Loucy (cell line): ENCODE results near the gene ZBTB16.

ENCODE experiments used
- CTCF ChIP-seq: fragments of 200-600 bp; sonication (generic); conservative IDR thresholded peaks from 2 replicates; pipeline ENCODE4 v1.5.1; 2014; ENCODE audit warnings: mild to moderate bottlenecking, antibody characterized with exemption, low read length
- EZH2phosphoT487 ChIP-seq: fragments of 200-600 bp; IDR thresholded peaks from 2 replicates; pipeline ENCODE4 v1.6.1; 2018; ENCODE audit warnings: antibody characterized with exemption, mild to moderate bottlenecking, moderate library complexity, borderline replicate concordance

DNA sequence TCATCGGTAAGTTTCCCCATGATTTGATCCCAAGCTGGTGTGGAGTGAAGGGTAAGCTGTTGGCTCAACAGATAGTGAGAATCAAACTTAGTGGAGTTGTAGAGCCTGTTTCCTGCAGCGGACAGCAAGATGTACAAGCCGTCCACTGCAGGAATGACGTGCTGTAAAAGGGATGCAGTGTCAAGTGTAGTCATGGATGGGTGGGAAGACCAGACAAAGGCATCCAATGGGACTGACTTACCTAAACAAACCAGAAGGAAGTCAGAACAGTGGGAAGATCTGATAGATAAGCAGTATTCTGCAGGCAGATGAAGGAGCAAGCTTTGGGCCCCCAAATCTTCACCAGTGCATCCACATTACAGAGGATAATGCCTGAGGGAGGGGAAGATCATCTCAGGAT, 8.8 kb downstream of the ZBTB16 start:
- TF ChIP-seq CTCF (no peak), EZH2phosphoT487 (no peak)
